A549 (cell line): Measurements from ENCODE around the gene KLHL22.

Experiments used
- CHD4 ChIP-seq: fragments of 200-600 bp; sonication (generic); IDR thresholded peaks from 2 replicates; pipeline ENCODE4 v1.6.1; 2016; ENCODE audit warnings: antibody characterized with exemption, mild to moderate bottlenecking, borderline replicate concordance
- RFX5 ChIP-seq: fragments of 450-650 bp; IDR thresholded peaks from 2 replicates; pipeline ENCODE4 v1.7.1; 2014; ENCODE audit warnings: antibody characterized with exemption, mild to moderate bottlenecking, moderate library complexity
- RNF2 ChIP-seq: fragments of 200-600 bp; sonication (generic); IDR thresholded peaks from 2 replicates; pipeline ENCODE4 v1.6.1; 2016; ENCODE audit warnings: low read depth, mild to moderate bottlenecking, antibody characterized with exemption, moderate library complexity, borderline replicate concordance
- SREBF2 ChIP-seq: fragments of 450-650 bp; IDR thresholded peaks from 2 replicates; pipeline ENCODE4 v1.6.1; 2014; ENCODE audit warnings: mild to moderate bottlenecking, moderate library complexity

- no peak for TF ChIP-seq SREBF2
- TF ChIP-seq CHD4, result no peak
- no peak for TF ChIP-seq RFX5
- no peak for TF ChIP-seq RNF2
These were observed 56.7 kb downstream of the KLHL22 start for GRCh38 chr22:20438678-20439492.
